HG03135 (cell line): ENCODE results near the gene SYCN.

ENCODE experiments used
- ATAC-seq: cut with Tn5 transposase; IDR thresholded peaks from one replicate; pipeline ENCODE4 v1.9.1; 2021; ENCODE audit warnings: mild to moderate bottlenecking, moderate library complexity; ENCODE audit not compliant: unreplicated experiment

Gene SYCN

GRCh38 chr19:39173502-39173991 lies 30.5 kb downstream of the SYCN start:
- no peak for ATAC-seq

GRCh38 chr19:39172700-39173501 lies 31.2 kb downstream of the SYCN start:
- no peak for ATAC-seq

DNA sequence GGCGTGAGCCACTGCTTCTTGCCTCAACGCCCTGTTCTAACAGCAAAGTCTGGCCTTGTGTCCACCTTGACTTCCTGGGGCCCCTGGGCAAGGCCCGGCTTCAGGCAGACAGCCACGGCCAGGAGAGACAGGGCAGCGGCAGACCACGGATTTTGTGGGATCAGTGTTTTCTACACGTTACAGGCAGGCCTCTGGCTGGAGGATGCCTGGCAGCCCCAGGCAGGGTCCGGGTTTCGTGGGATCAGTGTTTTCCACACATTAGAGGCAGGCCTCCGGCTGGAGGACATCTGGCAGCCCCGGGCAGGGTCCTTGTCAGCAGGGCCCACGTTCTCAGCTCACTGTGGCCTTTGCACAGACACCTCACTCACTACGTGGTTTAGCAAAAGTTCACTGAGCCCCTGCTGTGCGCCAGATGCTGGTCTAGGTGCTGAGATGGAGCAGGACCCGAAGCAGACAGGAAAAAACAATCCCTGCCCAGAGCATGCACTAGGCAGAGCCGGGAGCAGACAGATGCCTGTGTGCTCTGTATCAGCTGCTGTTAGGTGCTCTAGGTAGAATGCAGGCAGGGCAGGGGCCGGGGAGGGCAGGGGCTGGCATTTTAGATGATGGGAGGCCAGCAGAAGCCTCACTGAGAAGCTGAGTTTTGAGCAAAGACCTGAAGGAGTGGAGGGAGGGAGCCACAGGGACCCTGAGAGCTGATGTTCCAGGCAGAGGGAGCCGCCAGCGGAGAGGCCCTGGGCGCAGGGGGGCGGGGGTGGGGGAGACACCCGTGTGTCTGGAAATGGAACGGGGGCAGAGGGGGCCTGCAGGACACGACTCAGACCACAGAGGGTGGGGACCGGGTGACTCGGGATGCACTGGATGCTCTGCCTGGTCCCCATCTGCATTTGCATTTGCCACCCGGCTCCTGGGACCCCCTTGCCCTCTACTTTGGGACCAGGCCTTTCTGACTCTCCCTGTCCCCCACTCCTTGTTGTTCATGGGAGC lies 32.3 kb downstream of the SYCN start:
- no peak for ATAC-seq

GRCh38 chr19:39170386-39171231 lies 33.5 kb downstream of the SYCN start:
- no peak for ATAC-seq

DNA sequence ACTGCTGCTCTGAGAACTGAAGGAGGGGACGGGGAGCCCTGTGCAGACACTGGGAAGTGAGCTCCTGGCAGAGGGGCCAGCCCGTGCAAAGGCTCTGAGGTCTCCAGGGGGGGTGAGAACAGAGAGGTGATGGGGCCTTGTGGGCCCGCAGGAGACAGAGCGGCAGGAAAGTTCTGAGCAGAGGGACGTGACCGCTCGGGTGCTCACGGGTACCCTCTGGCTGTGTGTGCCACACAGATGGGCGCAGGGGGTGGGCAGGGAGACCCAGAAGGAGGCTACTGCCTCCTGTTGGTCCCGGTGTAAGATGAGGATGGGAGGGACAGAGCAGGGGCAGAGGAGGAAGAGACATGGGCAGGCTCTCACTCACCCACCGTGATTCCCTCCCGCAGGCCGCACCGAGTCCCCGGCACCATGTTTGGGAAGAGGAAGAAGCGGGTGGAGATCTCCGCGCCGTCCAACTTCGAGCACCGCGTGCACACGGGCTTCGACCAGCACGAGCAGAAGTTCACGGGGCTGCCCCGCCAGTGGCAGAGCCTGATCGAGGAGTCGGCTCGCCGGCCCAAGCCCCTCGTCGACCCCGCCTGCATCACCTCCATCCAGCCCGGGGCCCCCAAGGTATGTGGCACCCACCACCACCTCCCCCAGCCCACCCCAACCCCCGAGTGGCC lies 34.8 kb downstream of the SYCN start:
- ATAC-seq: no peak

- ATAC-seq: no peak
Observed at GRCh38 chr19:39168258-39169142, 35.6 kb downstream of the SYCN start.

- no peak for ATAC-seq
Observed at GRCh38 chr19:39167461-39168257, 36.4 kb downstream of the SYCN start.

DNA sequence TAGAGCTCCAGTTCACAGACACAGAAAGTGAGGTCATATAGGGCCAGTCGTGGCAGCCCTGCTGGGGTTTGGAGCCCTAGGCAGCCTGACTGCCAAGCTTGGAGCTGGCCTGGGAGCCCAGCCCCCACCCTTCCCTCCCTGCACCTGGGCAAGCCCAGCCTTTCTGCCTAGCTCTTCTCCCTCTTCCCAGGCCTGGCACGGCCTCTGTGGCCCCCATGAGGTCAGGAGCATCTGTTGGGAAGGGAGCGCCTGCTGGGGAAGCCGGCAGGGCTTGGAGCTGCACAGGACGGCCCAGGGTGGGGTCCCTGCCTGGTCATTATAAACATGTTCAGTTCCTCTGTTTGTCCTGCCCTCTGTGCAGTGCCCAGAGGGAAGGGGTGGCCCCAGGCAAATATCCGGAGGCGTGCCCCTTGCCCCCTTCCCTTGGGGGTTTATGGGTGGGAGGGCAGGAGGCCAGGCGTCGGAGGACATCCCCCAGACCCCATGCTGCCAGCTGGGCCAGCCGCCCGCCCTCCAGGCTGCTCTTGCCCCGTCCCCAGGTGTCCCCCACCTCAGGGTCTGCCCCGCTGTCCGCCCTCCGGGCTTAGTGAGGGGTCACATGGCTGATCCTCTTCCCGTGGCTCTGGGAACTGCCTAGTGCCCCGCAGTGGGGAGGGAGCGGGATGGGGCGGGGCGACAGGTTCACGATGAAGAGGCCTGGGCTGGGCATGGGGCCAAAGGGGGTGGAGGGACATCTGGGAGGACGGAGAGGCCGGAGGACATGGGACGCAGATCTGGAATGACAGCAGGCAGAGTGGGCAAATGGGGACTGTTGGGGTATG lies 37.3 kb downstream of the SYCN start:
- ATAC-seq: no peak

- ATAC-seq: no peak
Observed at GRCh38 chr19:39165857-39166256, 38.2 kb downstream of the SYCN start.

DNA sequence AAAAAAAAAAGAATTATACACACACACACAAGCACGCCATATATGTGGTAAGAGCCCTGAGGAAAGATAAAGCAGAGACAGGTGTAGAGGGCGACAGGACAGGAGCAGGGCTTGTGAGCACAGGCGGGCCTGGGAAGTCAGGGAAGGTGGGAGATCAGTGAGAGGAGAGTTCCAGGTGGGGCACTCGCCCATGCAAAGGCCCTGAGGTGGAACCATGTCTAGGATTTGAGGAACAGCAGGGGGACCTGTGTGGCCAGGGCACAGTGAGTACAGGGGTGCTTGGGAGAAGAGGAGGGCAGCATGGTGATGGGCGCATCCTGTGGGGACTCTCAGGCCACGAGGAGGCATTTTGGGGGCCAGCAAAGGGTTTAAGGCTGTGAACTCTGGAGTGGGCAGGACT lies 39.8 kb downstream of the SYCN start:
- ATAC-seq: no peak

- ATAC-seq: no peak
Observed at GRCh38 chr19:39163621-39164020, 40.4 kb downstream of the SYCN start.

GRCh38 chr19:39162441-39163043 lies 41.5 kb downstream of the SYCN start:
- ATAC-seq: no peak

DNA sequence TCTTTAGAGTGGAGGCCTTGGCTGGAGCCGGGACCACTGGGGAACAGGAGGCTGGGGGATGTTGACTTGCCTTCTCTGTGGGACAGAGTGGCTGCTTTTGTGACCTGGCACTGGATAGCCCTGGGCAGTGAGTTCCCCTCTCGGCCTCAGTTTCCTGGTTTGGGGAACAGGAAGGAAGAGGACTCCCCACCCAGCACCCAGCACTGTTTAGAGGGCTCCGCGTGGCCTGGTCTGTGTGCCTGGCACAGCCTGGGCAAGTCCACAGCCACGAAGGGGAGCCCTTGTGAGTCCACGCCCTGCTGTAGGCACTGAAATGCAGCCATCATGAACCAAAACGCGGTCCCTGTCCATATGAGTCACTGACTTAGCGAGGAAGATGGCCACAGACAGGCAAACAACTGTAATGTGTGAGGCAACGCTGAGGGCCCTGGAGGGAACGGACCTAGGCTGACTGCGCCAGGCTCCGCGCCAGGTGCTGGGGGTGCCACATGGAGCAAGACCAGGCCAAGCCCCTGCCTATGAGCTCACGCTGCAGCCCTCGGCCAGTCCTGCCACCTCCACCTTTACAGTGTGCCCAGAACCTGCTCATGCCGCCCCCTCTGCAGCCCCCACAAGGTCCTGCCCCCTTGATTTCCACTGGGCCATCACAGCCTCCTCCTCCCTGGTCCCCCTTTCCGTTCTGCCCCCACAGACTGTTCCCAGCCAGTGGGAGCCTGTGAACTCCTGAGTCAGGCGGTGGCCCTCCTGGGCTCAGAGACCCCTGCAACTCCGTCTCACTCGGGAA lies 43.0 kb downstream of the SYCN start:
- no peak for ATAC-seq

DNA sequence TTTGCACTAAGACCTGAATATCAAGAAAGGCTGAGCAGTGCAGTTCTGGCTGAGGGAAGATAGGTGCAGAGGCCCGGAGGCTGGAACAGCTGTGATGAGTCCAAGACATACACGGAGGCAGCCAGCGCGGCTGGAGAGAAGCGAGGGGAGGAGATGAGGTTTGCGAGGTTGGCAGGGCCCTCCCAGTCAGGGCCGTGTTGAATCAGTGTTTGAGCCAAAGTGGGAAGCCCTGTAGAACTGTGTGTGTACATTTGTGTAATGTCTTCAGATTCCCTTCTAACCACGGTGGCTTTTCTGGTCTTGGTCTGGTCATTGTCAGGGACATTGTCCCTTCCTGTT lies 43.6 kb downstream of the SYCN start:
- ATAC-seq: no peak

- ATAC-seq: no peak
Observed at GRCh38 chr19:39158646-39159260, 45.3 kb downstream of the SYCN start.

DNA sequence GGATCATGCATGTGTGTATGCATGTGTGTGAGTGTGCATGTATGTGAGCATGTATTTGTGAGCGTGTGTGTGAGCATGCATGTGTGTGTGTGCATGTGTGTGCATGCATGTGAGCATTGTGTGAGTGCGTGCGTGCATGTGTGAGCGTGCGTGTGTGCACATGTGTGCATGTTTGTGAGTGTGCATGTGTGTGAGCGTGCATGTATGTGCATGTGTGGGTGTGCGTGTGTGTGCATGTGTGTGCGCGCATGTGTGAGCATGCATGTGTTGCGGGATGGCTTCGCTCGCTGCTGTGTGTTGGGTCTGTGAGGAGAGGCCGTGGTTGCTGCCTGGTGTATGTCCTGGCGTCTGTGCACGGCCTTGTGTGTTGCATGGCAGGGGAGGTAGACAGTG lies 46.1 kb downstream of the SYCN start:
- no peak for ATAC-seq
